DLD1 (cell line): ENCODE data around the gene ATP12A.

Experiments
- in situ Hi-C: cut with HindIII; loops from 2 replicates; pipeline ENCODE4 v1.10.0; 2017; ENCODE audit warnings: low sequenced_read_pairs

The ATP12A gene

DNA sequence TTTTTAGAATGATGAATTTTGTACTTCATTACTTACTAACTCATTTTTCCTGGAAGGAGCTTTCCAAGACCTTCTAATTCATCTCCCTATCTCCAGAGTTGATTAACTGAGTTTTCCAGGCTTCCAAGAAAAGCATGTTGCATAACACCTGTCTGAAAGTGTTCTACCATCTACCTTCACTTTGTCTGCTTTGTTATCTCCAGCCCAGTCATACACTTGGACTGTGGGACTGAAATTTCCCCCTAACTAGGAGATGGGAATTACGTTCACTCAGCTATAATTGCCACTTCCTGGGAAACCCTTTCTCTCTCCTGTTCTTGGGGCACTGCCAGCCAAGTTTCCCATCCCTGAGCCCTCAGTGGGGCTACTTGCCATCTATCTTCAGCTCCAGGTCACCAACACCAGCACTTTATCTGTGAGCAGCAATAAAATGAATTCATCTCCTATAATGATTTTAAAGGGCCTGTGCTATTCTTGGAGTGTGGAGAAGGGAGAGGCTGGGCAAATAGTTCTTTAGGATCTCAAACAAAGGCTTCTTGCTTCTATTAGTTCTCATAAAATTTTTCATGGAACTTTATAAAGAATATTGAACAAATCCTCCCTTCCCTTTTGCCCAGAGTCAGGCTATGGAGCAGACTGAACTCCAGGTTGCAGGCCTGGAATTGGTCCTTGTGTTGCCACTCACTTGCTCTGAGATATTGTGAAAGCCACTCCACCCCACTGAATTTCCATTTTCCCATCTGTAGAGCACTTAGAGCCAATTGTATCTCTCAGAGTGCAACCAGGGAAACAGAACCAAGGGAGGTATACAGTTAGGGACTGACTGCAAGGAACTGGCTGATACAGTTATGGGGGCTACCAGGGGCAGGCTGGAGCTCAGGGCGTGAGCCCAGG lies 17.8 kb upstream of the ATP12A start:
- in situ Hi-C loops = no loop called here

- in situ Hi-C loops = no loop called here
Measured at GRCh38 chr13:24663089-24663395, 17.2 kb upstream of the ATP12A start.

DNA sequence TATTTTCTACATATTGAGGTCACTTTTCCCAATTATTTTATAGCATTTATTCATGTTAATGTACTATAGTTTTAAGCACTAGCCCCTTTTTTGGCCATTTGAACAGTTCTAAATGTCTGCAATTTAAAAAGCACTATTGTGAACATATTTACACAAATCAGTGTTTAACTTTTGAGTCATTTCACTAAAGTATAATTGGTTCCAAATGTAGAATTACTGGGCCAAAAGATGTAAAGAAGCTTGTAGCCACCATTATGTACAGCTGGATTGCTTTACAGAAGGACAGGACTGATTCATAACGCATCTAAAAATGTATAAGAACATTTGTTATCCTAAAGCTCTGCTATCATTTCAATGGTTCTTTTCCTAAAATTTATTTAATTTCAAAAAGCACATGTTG lies 16.6 kb upstream of the ATP12A start:
- in situ Hi-C loops = no loop called here

DNA sequence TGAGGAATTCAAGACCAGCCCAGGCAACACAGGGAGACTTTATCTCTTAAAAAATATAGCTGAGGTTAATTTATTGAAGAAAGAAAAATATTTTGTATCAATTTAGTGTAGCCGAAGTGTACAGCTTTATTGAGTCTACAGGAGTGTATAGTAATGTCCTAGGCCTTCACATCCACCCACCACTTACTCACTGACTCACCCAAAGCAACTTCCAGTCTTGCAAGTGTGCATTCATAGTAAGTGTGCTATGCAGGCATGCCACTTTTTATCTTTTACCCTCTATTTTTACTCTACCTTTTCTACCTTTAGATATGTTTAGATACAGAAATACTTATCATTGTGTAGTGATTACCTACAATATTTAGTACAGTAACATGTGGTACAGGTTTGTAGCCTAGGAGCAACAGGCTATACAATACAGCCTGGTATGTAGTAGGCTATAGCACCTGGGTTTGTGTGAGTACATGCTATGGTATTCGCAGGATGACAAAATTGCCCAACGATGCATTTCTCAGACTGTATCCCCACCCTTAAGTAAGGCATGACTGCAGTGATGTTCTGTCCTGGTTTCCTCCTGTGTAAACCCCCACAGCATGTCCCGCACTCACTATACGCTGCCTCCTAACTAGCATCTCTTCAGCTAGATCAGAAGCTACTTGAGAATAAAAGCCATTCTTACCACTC lies 15.3 kb upstream of the ATP12A start:
- in situ Hi-C loops = no loop called here

GRCh38 chr13:24668511-24668910 lies 11.7 kb upstream of the ATP12A start:
- in situ Hi-C loops = no loop called here

DNA sequence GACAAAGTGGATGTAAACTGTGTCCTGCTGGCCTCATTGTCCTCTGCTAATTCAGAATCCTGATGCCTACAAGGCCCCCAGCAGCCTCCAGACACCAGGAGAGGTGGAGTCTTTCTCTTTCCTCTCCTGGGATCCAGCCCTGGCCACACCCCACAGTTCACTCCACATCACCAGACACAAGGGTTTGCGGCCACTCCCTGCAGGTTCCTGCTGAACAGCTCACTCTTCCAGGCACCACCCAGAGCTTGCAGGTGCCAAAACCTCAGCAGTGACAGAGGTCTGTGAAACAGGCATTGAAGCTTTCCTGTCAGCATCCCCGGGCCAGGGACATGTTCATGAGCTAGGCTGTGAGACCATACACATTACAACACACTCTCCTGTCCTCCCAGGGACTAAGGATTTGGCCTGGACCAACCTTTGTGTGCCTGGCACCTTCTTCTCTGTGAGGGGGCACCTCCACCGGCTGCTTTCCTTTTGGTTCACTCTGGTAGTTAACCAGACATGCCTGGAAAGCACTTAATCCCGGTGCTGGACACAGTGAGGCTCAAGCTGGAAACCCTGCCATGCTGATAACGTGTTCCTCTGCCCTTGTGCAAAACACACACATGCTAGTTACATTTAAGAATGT lies 11.1 kb upstream of the ATP12A start:
- in situ Hi-C loops = no loop called here

DNA sequence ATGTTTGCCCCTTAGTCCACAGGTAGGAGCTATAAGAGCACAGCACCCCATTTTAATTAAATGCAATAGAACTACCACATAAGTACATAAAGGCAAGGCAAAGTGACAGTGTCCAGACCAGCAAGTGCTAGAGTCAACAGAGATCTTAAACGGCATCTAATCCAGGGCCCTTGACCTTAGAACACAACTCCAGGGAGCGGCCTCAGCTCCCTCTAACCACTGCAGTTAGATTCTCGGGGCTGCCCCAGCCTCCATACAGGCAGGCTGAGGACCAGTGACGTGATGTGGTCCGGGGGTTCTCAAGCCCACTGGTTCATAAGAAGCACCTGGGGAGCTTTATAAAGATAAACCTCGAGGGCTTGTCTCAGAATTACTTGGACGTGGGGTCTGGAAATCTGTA lies 10.0 kb upstream of the ATP12A start:
- in situ Hi-C loops = no loop called here

DNA sequence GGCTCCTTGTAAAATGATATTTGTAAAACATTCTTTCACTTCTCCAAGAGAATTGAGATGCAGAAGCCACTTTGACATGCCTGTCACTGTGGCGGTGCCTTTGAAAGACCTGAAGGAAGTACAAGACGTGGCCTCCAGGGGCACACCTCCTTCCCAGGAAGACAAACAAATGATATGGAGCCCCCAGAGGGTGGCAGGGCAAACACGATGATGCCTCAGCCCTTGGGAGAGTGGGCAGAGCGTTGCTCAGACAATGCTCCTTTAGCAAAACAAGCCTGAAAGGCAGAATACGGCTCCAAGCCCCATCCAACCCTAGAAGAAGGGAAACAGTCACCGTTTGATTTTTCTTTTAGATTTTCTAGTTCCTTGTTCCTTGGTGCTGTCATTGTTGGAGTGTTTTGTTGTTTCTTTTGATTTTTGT lies 9.2 kb upstream of the ATP12A start:
- in situ Hi-C loops = no loop called here

- in situ Hi-C loops = no loop called here
Measured at GRCh38 chr13:24671386-24672113, 8.7 kb upstream of the ATP12A start.

DNA sequence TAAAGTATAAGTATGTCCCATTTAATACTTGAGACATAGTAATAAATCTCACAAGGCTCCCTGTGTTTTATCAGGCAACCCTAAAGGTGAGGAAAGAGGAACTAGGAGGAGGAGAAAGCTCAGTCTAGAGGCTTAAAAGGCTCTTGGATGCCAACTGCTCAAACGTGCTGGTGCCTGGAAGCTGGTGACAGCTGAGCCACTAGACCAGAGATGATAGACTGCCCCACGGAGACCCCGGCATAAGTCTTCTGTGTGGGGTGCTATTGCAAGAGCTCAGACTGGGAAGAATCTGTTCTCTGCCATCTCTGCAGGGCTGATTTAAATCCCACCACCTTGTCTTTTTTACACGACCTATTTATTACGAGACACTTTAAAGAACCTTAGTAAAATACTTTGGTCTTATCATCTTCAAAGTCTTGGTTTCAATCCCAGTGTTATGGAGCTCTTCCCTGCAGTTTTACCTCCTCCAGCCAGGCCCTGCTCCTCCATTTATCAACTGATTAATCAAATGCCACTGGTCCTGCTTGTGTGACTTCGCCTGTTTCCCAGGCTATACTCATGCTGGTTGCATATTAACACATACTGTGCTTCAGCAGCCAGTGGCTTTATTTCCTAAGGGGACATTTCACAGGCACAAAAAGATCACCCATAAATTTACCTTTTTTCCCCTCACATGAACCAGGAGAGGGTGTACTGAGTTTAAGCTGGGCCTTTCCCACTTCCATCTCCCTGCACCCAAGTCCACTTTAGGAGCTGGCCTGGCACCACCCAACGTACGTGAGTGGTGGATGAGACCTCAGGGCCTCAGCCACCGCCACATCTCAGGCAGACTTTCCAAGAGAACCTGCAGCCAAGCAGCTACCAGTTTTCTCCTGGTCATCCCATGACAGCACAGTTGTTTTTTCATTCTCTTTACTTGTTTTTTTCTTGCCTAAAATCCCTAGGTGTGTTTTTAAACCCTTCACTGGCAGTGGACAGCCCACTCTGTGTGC lies 7.8 kb upstream of the ATP12A start:
- in situ Hi-C loops = no loop called here

DNA sequence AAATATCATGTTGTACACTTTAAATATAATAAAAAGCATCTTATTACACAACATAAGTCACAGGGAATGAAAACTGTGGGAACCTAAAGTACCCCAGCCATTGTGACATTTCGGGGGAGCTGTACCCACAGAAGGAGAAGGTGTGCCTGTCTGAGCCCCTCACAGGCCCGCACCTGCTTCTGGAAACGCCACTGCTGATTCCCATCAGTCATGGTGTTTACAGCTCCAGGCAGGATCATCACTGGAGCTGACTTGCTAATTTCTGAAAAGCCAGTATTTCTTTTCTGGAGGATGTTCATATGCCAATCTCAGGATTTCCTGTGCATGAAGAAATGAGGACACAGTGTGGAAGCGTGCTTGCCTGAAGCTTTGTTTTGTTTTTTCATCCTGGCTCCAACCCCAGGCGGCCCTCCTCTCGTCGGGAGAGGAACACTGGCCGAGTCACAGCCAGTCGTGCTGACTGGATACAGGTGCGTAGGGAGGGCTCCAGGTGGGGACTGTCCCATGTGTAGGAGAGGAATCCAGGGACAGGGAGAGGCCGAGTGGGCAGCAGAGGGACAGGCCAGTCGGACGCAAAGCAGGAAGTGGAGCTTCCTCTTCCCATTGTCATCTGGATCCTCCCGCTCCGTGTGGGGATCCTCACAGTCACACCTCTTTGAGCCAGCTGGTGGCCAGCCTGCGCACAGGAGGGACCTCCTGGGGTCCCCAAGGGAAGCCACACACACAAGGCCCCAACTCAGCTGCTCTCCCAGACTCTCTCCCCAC lies 4.2 kb upstream of the ATP12A start:
- in situ Hi-C loops = no loop called here

DNA sequence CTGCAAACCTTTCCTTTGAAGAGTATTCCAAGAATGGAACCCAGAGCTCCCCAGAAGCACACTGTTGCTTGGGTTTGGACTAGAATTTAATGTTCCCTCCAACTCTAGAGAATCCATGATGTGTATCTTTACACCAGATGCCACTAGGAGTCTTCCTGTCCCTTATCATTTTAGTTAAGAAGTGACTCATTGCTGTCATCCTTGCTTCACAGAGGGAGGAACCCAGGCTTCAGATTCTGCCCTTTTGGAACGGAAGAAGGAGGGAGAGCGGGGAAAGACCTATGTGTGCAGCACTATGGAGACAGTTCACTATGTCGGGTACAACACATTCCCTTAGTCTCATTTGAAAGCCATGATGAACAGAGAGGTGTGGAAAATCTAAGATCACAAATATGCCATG lies 2.1 kb upstream of the ATP12A start:
- in situ Hi-C loops = no loop called here

DNA sequence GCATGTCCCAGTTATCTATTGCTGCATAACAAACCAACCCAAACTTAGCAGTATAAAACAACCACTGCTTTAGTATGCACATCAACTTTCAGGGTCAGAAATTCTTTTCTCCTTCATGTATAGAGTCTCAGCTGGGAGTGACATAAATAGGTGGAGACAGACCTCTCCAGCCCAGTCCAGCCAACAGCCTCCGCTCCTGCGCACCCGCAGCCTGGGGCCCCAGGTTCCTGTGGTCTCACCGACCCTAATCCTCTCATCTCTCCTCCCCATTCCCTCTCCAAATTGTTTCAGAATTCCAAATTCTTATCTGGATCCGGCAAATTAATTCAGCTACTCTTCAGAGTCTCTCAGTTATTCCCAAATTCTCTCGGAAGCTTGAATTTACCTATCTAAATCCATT lies 522 bp upstream of the ATP12A start:
- in situ Hi-C loops = no loop called here

GRCh38 chr13:24680921-24681604 lies 855 bp downstream of the ATP12A start:
- in situ Hi-C loops = no loop called here

- in situ Hi-C loops = no loop called here
Measured at GRCh38 chr13:24681930-24682329, 1.7 kb downstream of the ATP12A start.

DNA sequence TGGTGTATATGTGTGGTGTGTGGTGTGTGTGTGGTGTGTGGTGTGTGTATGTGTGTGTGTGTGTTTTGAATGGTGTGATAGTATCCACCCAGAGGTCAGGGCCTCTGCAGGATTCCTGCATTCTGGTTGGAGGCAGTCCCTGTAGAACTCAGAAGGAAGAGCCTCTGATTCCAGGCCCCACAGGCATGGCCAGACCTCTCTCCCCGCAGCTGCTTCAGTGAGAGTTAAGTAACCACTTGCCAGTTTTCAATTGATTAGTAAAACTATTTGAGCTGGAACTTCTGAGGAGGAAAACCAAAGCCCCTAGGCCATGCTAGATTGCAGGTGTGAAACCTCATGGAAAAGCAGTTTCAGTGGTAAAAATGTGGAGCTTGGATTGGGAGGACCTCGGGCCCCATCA lies 2.1 kb downstream of the ATP12A start:
- in situ Hi-C loops = no loop called here

GRCh38 chr13:24683351-24683750 lies 3.1 kb downstream of the ATP12A start:
- in situ Hi-C loops = no loop called here

DNA sequence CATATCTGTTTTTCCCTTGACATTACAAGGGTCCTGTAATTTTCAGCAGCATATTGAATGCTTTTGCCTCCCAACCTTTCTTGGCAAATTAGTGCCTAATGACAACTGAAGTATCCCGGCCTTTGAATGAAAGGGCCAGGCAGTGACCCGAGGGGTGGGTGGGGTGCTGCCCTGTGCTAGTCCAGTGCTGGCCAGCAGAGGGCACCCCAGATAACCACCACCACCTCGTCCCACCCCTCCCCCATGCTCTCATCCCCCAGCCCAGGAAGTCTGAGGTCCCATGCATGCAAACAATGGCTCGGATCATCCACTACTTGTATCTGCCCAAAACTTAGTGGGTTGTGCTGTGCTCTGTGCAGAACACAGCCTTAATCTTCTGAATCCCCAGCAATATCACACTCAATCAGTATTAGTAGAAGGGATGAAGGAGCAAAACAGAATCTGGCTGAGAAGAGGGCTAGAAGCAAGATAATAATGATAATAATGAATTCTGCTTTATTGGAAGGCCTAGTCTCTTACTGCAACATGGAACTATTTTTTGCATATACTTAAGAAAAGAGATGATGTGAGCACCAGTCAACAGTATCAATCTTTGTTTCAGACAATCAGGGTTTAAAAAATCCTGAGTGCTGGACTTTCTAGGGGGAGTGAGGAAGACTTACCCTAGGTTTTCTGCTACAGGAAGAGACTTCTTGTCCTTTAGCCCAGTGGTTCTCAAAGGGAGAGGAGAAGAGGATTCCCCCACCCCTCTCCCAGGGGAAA lies 3.8 kb downstream of the ATP12A start:
- in situ Hi-C loops = no loop called here
